ENCODE results near the gene APOA5. TPM values are rescaled to one million over a fixed set of nuclear protein-coding genes. Genes with fewer than 3 reads are reported as not detected.

Gene APOA5
- total and polyA plus RNA-seq, 2 of the 13 experiments (the other 11 are each of a cell fraction or from before 2014, with no cell fraction given) = 44.0 to 49.1 TPM

GRCh38 chr11:116828632-116829524 is 37.2 kb upstream of the APOA5 start (continued):
- peak; percentile 41; the same call in 1 of the 2 replicates for TF ChIP-seq ZBTB33 (CRISPR knock-in tag; IDR thresholded peaks at IDR 0.05)
- no peak for TF ChIP-seq JUNB (CRISPR knock-in tag; IDR thresholded peaks at IDR 0.05; ENCODE audit: borderline replicate concordance)
- TF ChIP-seq HOXA5 (CRISPR knock-in tag; IDR thresholded peaks at IDR 0.05) = peak; percentile 86; the same call in 1 of the 2 replicates
- no peak for TF ChIP-seq ZNF33B (CRISPR knock-in tag; IDR thresholded peaks at IDR 0.05)
- 0 out of 2 replicates have a peak, but pooled peaks have one; percentile 9 for TF ChIP-seq FOXJ3 (CRISPR knock-in tag; IDR thresholded peaks at IDR 0.05; ENCODE audit: borderline replicate concordance)
- no peak for TF ChIP-seq ETS1 (CRISPR knock-in tag; IDR thresholded peaks at IDR 0.05)
- TF ChIP-seq NFE2L2 (IDR thresholded peaks at IDR 0.05; ENCODE audit: low read length) = no peak
- TF ChIP-seq PAX8 (CRISPR knock-in tag; IDR thresholded peaks at IDR 0.05; ENCODE audit: borderline replicate concordance) = no peak
- no peak; the same call in 1 of the 2 replicates for TF ChIP-seq ZNF547 (CRISPR knock-in tag; IDR thresholded peaks at IDR 0.05)
- peak; percentile 89 for TF ChIP-seq FOXP4 (CRISPR knock-in tag; IDR thresholded peaks at IDR 0.05)
- no peak for TF ChIP-seq ZBTB2 (CRISPR knock-in tag; IDR thresholded peaks at IDR 0.05; ENCODE audit: low read depth)
- TF ChIP-seq ZNF501 (CRISPR knock-in tag; IDR thresholded peaks at IDR 0.05) = 0 out of 2 replicates have a peak, but pooled peaks have one; percentile 58
- no peak for TF ChIP-seq THAP8 (CRISPR knock-in tag; IDR thresholded peaks at IDR 0.05; ENCODE audit: borderline replicate concordance)
- 0 out of 2 replicates have a peak, but pooled peaks have one; percentile 55 for TF ChIP-seq DNMT3B (CRISPR knock-in tag; conservative IDR thresholded peaks at IDR 0.05)
- peak; percentile 91; the same call in 1 of the 2 replicates for TF ChIP-seq CBFB (CRISPR knock-in tag; IDR thresholded peaks at IDR 0.05)
- no peak for TF ChIP-seq ZNF773 (CRISPR knock-in tag; IDR thresholded peaks at IDR 0.05; ENCODE audit: borderline replicate concordance)
- TF ChIP-seq XRCC5 (optimal IDR thresholded peaks at IDR 0.05; ENCODE audit: low read length) = peak; percentile 76
- TF ChIP-seq KDM5A (IDR thresholded peaks at IDR 0.05; ENCODE audit: borderline replicate concordance, low read length) = no peak; the same call in 1 of the 2 replicates
- TF ChIP-seq ZNF7 (CRISPR knock-in tag; IDR thresholded peaks at IDR 0.05) = no peak
- TF ChIP-seq SYNCRIP (IDR thresholded peaks at IDR 0.05; ENCODE audit: insufficient read depth, low read depth, low read length) = no peak
- TF ChIP-seq HOXA7 (CRISPR knock-in tag; IDR thresholded peaks at IDR 0.05) = no peak

Measured in HepG2 (cell line).